GM04504 (cell line): ENCODE data around the gene BABAM2.

Experiments used
- DNase-seq: peaks from one replicate; pipeline ENCODE4 v3.0.0-alpha.2; 2012; ENCODE audit warnings: low read depth

Gene BABAM2

DNA sequence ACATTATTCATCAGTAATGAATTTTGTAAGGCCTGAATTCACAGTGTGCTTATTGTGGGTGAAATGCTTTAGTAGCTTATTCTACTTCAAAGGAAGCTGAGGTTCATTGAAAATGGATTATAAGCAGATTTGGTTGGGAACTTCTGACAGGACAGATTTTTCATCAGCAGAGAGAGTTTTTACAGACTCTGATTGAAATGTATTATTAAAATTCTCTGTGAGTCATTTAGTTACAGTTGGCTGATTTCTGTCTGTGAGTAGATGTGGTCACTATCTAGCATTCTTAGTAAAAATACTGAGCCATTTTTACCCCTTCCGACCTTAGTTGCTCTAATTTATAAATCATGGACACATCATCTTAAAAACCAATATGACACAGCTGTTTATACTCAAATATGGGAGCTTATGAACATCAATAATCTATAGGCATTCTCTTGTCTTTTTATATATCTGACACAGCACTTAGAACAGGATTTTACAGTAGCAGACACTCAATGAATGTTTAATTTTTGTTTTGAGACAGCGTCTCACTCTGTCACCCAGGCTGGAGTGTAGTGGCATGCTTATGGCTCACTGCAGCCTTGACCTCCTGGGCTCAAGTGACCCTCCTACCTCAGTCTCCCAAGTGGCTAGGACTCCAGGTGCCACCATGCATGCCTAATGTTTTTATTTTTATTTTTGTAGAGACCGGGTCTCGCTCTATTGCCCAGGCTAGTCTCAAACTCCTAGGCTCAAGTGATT, 239.6 kb downstream of the BABAM2 start:
- DNase-seq = no peak

DNA sequence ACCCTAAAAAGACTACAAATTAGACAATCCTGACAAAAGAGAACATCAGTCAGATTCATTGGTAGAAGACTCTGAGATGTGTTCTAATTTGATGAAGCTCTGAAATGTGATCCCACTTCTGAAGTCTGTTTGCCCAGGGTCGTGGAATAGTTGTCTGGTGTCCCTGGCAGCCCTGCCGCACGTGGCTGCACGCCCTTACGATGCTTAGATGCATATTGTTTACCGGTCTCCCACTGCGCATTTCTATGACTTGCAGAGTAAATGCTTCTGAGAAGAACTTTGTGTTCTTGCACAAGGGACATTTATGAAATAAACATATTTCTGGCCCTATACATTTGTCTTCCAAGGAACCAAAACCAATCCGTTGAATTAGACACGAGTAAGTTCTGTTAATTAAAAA, 243.2 kb downstream of the BABAM2 start:
- DNase-seq = no peak

DNA sequence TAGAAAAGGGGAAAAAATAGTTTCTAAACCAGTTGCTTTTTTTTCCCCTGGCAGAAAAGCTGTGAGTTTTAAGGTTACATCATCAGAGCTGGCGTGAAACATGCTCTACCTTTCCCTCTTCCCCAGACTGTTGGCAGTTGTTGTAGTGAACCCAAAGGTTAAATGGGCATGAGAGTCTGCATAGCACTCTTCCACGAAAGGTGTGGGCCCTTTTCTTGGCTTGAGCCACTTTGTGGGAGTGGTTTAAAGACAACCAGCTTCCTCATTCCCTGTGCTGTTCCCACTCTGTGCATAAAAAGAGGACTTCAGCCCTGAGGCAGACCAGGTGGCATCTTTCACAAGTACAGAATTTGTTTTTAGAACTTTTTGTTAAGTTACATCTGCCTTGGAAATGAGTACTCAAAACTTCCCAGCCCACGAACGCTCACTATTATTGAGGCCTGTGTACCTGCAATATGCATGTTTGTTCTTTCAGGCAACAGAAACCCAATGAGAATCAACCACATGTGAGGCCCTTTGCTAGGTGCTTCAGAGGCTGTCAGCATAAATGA, 243.8 kb downstream of the BABAM2 start:
- DNase-seq = no peak

DNA sequence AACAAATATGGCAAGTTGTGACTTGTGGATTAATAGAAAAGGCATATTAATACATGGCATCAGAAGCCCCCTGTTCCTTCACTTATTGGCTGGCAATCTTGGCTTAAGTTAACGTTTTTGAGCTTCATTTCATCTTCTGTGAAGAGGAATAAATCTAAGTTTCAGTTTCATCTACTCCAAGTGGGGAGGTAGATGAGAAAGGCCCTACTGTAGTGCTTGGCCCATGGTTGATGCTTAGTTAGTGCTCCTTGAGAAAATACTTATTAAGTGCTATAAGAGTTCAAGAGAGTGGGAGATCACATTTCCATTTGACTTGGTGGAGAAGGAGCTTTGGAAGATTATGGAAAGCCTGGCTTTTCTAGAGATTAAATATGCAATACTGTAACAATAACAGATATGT, 244.3 kb downstream of the BABAM2 start:
- no peak for DNase-seq

DNA sequence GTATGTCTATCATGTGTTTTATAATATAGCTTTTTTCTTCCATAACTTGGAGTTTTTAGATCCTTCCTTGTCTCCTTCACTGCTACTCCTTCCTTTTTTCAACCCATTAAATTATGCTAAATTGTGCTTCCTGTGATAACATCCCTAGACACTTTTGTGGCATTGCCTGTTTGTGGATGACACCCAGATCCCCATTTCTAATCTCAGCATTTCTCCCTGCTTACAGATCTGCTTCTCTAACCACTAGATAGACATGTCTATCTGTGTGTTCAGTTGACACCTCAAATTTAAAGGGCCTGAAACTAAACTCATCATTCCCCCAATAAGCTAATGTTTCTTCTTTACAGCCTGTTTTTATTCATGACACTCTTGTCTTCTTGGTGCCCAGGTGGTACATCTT, 244.8 kb downstream of the BABAM2 start:
- DNase-seq = no peak

DNA sequence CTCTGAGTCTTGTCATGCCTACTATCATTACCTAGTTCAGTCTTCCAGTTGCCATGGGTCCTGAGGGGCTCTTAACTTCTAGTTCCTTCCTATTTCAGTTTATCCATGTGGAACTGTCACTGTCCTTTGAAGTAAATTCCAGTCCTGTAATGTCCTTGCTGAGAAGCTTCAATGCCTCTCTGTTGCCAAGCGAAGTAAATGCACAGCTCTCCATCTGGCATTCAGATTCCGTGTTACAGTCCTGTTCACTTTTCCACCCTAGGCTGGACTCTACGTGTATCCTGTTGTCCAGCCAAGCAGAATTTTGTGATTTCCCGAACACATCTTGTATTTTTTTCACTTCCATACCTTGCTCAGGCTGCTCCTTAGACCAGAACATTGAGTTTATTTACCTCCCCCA, 245.3 kb downstream of the BABAM2 start:
- DNase-seq = no peak

DNA sequence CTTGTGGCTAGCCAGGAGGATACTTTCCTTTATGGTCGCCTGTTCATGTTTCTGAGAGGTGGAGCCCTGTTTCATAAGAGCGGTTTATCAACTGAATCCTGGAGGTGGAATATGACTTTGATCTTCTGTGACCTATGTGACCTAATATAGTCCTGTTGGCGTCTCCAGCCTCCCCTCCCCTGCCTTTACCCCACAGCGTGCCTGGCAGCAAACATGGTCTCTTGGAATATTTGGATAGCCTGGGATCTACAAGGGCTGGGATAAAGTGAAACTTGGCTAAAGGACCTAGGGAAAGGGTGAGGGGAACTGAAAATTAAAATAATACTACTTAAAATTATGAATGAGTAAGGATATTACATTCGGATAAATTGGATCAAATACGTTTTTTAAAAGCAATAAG, 246.0 kb downstream of the BABAM2 start:
- DNase-seq = no peak

DNA sequence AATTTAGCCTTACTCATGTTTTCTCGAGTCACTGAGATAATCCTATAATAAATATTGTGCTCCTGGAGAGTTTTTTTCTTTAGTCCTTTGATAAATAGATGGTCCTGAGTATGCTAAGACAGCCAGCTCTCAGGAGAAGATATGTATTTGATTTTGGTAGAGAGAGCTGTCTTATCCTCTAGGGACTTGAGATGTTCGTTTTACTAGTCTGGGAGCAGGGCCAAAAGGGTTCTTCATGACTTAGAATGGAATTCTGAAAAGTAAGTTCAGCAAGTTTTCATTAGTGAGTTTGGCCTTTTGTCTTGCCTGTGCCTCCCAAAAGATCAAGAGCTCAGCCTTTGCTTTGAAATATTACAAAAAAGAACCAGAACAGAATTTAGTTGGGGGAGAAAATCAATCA, 246.7 kb downstream of the BABAM2 start:
- peak; percentile 89 for DNase-seq

DNA sequence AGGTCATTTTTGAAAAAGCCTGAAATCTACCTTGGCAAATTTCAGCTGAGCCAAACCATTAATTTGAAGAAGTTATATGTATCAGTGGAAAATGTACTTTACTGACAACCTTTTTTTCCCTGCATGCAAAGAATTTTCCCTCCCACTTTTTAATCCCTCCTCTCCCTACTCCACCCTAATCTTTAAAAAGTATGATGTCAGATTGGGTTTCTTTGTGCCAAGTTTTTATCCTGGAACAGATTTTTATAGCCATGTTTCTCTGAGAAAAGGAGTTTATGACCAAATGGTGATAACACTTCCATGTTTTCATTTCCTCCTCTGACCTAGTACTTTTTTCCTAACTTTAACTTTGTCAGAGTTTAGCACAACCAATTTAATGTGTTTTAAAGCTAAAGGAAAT, 251.9 kb downstream of the BABAM2 start:
- DNase-seq = peak; percentile 40

DNA sequence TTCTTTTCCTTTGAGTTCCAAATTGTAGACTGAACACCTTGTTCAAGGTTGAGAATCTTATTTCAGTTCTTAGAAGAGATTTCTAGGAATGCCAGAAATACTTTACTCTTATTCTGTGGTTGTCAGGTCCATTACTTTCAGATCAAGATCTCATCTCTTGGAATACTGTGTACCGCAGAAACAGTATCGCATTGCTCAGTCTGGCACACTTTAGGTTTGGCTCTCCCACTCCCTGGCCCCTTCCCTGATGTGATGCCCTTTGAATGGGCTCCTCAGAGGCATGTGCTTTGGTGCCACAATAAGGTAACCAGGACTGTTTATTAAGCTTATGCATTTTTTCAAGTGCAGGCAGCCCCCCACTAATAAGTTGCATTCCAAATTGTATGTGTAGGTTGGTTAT, 257.5 kb downstream of the BABAM2 start:
- DNase-seq = no peak

DNA sequence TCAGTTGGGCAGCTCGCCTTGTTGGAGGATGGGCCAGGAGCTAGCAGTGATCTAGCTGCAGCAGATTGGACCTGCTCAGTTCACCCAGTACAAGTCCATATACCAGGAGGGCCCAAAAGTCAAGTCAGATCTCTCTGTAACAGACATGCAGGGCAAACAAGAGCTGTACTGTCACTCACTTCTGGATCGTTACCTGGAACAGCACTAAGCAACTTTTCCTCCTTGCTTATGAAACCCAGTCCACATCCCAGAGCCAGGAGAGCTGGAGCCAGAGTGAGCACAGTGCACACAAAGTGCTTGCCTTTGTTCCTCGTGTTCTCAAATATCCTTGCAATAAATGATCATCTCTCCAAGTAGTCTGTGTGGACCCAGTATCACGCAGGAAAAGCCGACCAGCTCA, 258.0 kb downstream of the BABAM2 start:
- DNase-seq = no peak

DNA sequence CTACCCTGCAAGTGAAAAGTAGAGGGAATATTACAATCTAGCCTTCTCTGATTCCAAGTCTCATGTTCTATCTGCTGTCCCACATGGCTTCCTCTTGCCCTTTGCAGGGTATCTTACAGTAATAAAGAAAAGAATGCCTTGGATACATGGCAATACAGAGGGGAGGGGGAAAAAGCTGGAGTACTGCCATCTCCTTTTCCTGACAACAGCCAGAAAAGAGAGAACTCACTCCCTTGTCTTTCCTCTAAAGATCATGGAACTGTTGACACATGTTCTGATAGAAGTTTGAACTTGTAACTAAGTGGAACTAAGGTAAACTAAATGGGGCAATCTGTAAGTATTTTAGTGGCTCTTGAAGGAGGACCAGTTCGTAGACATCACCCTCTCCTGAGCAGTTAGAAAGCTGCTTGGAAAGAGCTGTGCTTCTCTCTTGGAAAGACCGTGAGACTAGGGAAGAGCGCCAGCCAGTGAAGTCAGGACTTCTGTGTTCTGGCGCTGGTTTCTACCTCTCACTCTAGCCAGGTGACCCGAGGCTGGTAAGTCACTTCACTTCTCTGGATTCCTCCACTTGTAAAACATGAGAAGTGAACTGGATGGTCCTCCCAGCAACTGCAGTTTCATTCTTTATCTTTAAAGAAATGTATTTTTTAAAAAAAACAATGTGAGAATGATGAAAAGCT, 259.8 kb downstream of the BABAM2 start:
- no peak for DNase-seq

DNA sequence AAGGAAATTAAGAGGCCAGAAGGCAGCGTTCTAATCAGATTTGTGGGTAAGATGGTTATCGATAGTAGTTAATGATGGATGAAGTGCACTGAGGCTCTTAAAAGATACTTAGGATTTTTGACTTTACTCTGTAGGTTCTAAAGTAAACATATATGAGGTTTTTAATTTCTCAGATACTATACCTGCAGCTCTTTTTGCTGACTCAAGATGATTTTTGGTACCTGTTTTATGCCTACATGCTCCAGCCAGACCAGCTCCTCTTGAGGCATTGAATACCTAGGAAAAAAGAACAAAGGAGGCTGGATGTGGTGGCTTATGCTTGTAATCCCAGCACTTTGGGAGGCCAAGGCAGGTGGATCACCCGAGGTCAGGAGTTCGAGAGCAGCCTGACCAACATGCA, 260.5 kb downstream of the BABAM2 start:
- DNase-seq = no peak

DNA sequence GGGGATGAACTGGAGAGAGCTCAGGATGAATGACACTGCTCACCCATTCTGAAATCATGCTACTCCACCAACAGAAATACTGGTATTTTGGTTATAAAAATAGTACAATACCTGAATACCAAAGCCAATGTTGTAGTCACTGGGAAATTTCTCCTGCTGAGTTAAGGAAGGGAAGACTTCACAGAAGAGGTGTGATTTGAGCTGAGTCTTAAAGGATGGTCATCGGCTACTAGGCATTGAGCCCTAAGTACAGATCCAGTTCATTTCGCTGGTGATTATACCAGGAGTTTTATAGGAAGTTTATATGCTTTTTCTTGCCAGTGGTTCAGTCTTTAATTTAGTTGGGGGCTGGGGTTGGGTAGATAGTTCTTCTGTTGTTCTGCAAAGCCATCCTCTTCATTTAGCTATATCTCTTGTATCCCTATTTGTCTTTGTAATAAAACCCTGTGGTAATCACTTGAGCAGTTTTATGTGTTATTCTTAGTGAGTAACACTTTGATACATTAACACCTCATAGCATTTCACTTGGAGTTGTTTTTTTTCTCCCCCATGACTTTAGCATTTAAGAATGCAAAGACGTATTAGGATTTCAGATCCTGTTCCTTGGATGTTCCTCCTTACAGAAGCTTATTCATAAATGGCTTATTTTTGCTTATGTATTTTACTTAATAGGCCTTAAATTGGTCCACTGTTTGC, 262.2 kb downstream of the BABAM2 start:
- no peak for DNase-seq

DNA sequence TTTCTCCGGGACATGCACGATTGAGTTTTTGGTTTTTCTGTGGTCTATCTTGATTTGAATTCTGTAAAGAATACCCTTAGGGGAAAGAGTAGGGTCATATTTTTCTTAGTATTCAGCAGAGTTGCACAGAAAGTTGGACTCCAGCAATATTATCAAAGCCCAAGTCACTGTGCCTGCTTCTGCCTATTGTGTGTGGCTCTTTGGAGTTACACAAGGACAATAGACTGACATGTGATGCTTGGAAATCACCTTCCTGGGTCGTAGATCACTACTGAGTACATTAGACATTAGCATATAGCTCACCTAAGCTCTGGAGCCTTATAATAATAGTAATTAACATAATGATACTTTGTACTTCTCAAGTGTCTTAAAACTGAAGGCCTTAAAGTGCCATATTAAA, 263.3 kb downstream of the BABAM2 start:
- no peak for DNase-seq

DNA sequence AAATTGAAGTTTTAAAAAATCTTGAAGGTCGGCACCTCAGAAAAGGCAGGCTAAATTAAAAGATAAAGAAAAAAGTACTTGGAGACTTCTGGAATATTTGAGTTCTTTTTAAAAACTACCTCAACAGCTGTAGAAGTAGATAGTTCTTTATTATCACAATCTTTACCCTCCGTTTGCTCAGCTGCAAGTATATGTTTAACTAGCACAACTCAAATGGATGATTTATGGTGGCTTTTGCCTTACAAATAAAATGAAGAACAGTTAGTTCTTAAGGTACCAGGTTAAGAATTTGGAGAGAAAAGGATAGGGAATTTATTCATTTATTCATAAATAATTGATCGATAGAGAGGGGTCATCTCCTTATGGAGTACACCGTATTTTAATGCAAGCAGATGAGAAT, 264.6 kb downstream of the BABAM2 start:
- no peak for DNase-seq

DNA sequence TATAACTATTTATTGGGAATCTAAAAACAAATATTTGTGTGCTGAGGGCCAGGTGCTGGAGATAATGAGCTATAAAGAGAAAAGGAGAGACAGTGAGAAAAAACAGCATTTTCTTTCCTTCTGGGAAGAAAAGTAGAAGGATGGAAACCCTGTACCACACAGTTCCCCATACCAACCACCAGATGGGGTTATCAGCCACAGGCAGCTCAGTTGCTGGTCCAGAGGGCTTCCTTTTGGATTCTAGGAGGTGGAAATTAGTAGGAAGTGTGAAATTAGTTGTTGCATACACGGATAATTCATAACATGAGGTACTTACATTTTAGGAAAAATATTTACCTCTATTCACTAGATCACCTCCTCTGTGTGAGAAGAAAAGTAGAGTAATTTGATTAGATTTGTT, 265.1 kb downstream of the BABAM2 start:
- no peak for DNase-seq

DNA sequence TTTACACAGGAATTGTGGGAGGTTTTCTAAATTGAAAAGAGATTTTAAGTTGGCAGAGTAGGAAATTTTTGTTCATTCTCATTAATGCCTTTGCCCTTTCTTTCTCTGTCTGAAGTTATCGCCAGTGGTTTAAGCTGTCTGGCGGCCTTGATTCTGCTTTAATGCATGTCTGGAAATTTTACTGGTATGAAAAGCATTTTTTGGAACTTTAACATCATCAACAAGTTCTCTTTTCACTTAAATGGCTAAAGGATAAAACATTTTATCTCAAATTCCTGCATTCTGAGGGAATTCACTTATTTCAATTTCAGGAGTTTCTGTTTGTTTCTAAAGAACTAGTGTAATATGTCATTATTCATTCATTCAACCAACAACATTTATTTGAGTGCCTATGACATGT, 268.3 kb downstream of the BABAM2 start:
- no peak for DNase-seq

DNA sequence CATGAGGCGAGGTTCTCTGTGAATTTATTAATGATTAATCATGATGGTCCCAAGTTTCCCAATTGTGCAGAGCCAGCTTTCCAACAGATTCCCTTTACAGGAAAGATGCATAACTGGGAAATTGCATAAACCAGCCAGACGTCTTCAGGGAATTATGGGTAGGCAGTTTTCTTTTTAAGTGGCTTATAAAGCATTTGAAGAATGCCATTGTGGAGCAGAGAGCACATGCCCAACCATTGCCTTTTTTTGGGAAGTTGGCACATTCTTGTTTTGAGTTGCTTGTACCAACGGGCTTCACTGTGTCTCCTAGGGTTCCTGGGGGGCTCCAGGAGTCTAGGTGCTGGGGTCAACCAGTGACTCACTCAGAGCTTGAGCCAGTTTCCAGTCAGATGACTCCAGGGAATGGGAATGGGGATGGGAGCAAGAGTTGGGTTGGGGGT, 270.5 kb downstream of the BABAM2 start:
- peak; percentile 40 for DNase-seq

DNA sequence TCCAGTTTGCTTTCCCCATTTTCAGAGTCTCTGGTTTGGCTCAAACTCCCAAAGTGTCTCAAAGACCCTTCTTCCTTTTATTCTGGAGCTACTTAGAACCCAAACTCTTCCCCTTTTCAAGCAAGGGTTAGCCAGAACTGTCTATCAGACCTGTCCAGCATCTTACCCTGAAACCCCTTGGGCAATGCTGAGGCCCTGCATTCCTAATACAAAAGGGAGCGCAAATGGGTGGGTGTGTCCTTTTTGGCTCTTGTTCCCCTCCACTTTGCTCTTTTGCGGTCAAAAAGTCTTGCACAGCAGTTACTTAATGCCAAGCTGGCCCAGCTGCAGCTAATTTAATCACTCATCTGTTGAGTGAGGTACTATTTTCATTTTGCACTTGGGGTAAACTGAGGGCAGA, 270.9 kb downstream of the BABAM2 start:
- peak; percentile 45 for DNase-seq

DNA sequence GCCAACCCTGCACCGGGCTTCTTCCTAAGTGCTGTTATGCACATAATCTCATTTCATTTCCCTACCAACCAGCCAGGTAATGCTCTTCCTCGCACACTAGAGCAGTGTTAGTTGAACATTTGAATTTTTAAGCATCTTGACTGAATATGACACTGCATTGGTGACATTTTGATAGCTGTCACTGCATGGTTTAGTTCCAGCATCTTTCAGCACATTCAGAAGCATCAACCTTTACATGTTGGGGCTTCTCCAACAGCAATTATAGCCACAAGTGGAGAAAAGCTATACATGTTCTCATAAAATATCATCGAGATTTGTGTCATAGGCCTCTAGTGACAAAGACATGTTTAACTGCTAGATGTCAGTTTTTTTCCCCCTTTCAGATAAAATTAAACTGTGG, 272.0 kb downstream of the BABAM2 start:
- DNase-seq = no peak

DNA sequence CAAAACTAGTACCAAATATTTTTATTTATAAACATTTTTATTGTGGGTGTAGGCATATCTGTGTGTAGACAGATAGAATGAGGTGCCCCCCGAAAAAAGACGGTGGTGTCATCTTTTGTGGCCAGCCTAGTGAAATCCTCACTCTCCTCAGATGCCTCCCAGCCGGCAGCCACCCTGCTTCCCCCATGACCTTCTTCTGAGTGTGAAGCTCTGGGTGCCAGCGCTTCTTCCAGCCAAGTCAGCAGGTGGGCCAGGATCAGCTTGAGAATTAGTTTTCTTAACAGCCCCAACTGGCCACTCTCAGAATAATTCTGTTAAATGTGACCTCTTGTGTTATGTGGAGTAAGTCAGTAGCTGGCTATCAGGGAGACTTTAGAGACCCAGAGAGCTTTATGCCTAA, 272.5 kb downstream of the BABAM2 start:
- DNase-seq = no peak
